Measurements from ENCODE around the gene SERINC3. TPM values are rescaled to one million over a fixed set of nuclear protein-coding genes. Genes with fewer than 3 reads are reported as not detected.

Gene SERINC3
- total and polyA plus RNA-seq, 2 experiments from 2014 or later, result 18.1 to 33.0 TPM

DNA sequence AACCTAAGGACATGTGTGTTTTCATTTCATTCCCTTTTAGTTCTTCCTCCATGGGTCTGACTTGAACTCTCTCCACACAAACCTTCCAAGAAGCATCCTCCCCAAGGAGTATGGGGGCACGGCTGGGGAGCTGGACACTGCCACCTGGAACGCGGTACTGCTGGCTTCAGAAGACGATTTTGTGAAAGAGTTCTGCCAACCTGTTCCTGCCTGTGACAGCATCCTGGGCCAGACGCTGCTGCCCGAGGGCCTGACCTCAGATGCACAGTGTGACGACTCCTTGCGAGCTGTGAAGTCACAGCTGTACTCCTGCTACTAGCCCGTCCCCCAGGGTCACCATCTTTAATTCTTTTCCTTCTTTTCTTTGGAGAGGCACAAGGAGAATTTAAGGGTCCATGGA lies 32.6 kb downstream of the SERINC3 start (continued):
- TF ChIP-seq CTCF (conservative IDR thresholded peaks at IDR 0.05; ENCODE audit: low read depth in 2 of 2), result no peak
- no peak for TF ChIP-seq NANOG (IDR thresholded peaks at IDR 0.05; ENCODE audit: borderline replicate concordance)

- Histone ChIP-seq H3K4me1 (ENCODE audit: insufficient read depth) (no peaks in the 10 kb centered on the region), H3K36me3 (ENCODE audit: insufficient read depth) (peaks cover 23% of the 10 kb centered on the region; the same call in 1 of the 2 replicates), H3K79me2 (replicated peaks; ENCODE audit: insufficient read depth) (no peaks in the 10 kb centered on the region), H3K9me2 (ENCODE audit: insufficient read depth) (no peaks in the 10 kb centered on the region), H3K27ac (ENCODE audit: low read depth) (no peak overlapping the region), H3K4me2 (no peak overlapping the region), H4K20me1 (replicated peaks; ENCODE audit: insufficient read depth) (no peaks in the 10 kb centered on the region; the same call in none of the 2 replicates), H2AFZ (no peak overlapping the region), H3F3A (replicated peaks; ENCODE audit: low read depth) (no peaks in the 10 kb centered on the region), H3K27me3 (ENCODE audit: insufficient read depth) (no peaks in the 10 kb centered on the region), H3K4me3 (no peak overlapping the region)
- no peaks in the 10 kb centered on the region for H3K4me1 Mint-ChIP-seq
- DNase-seq (ENCODE audit: low spot score) (no peak), ATAC-seq (no peak)
- peaks cover 29% of the 10 kb centered on the region for H3K36me3 Mint-ChIP-seq (ENCODE audit: low read depth)
- no peaks in the 10 kb centered on the region for H3K27me3 Mint-ChIP-seq (ENCODE audit: insufficient read depth, low read depth, poor library complexity)
- H3K27ac Mint-ChIP-seq, result no peak overlapping the region
- H3K4me3 Mint-ChIP-seq, result no peak overlapping the region; the same call in 2 of the 3 replicates
- no peaks in the 10 kb centered on the region for H3K9me3 Mint-ChIP-seq
- TF ChIP-seq EZH2phosphoT487 (IDR thresholded peaks at IDR 0.05; ENCODE audit: unreplicated experiment) (no peak), NANOG (IDR thresholded peaks at IDR 0.05; ENCODE audit: borderline replicate concordance) (no peak), ZNF114 (CRISPR knock-in tag; IDR thresholded peaks at IDR 0.05) (no peak), CREB1 (CRISPR knock-in tag; IDR thresholded peaks at IDR 0.05; ENCODE audit: low read depth) (no peak), ZNF331 (CRISPR knock-in tag; IDR thresholded peaks at IDR 0.05; ENCODE audit: low read depth) (no peak), ZNF462 (CRISPR knock-in tag; IDR thresholded peaks at IDR 0.05) (no peak), EZH2 (IDR thresholded peaks at IDR 0.05; ENCODE audit: low read depth, unreplicated experiment) (no peak), CTCF (conservative IDR thresholded peaks at IDR 0.05; ENCODE audit: low read depth in 2 of 2) (no peak), POLR2AphosphoS5 (IDR thresholded peaks at IDR 0.05; ENCODE audit: low read depth) (no peak), STAT1 (IDR thresholded peaks at IDR 0.05; ENCODE audit: unreplicated experiment) (no peak), JUNB (IDR thresholded peaks at IDR 0.05; ENCODE audit: unreplicated experiment) (no peak)
- TF ChIP-seq, protein P1, sequence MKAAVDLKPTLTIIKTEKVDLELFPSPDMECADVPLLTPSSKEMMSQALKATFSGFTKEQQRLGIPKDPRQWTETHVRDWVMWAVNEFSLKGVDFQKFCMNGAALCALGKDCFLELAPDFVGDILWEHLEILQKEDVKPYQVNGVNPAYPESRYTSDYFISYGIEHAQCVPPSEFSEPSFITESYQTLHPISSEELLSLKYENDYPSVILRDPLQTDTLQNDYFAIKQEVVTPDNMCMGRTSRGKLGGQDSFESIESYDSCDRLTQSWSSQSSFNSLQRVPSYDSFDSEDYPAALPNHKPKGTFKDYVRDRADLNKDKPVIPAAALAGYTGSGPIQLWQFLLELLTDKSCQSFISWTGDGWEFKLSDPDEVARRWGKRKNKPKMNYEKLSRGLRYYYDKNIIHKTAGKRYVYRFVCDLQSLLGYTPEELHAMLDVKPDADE (IDR thresholded peaks at IDR 0.05), result no peak
Observed at GRCh38 chr20:44488551-44488950, 33.3 kb downstream of the SERINC3 start.

All from GM23338 (cell line).